GM23338 (cell line): ENCODE results near the gene FARS2. TPM values are rescaled to one million over a fixed set of nuclear protein-coding genes. Genes with fewer than 3 reads are reported as not detected.

ENCODE experiments used
- ATAC-seq: fragments of 200-7000 bp; cut with Tn5 transposase; 3 replicates; pipeline ENCODE4 v1.9.1; 2020
- DNase-seq: peaks from one replicate; pipeline ENCODE4 v3.0.0-alpha.2; 2015; ENCODE audit warnings: low spot score
- H2AFZ ChIP-seq: fragments of 200-600 bp; sonication (generic); 2 replicates; pipeline ENCODE4 v1.8.0; 2016; ENCODE audit warnings: antibody characterized with exemption, mild to moderate bottlenecking, moderate library complexity
- H3F3A ChIP-seq: fragments of 200-600 bp; sonication (generic); replicated peaks from 2 replicates; pipeline ENCODE4 v1.8.0; 2017; ENCODE audit warnings: antibody characterized with exemption, mixed run types, low read depth
- H3K27ac ChIP-seq: fragments of 200-600 bp; sonication (generic); 2 replicates; pipeline ENCODE4 v1.6.1; 2016; ENCODE audit warnings: low read depth
- H3K27me3 ChIP-seq: fragments of 200-600 bp; sonication (generic); 2 replicates; pipeline ENCODE4 v1.8.0; 2016; ENCODE audit warnings: mild to moderate bottlenecking, mixed run types, moderate library complexity; ENCODE audit not compliant: insufficient read depth
- H3K36me3 ChIP-seq: fragments of 200-600 bp; sonication (generic); 2 replicates; pipeline ENCODE4 v1.8.0; 2016; ENCODE audit warnings: mild to moderate bottlenecking; ENCODE audit not compliant: insufficient read depth
- H3K4me1 ChIP-seq: fragments of 200-600 bp; sonication (generic); 2 replicates; pipeline ENCODE4 v1.8.0; 2016; ENCODE audit warnings: mild to moderate bottlenecking, moderate library complexity; ENCODE audit not compliant: insufficient read depth
- H3K4me2 ChIP-seq: fragments of 200-600 bp; sonication (generic); 2 replicates; pipeline ENCODE4 v1.7.1; 2017; ENCODE audit warnings: mixed run types
- H3K4me3 ChIP-seq: fragments of 200-600 bp; sonication (generic); 2 replicates; pipeline ENCODE4 v1.6.1; 2016; ENCODE audit warnings: mixed run types
- H3K79me2 ChIP-seq: fragments of 200-600 bp; sonication (generic); replicated peaks from 2 replicates; pipeline ENCODE4 v1.8.0; 2017; ENCODE audit warnings: mild to moderate bottlenecking; ENCODE audit not compliant: insufficient read depth
- H3K9me2 ChIP-seq: fragments of 200-600 bp; sonication (generic); 2 replicates; pipeline ENCODE4 v1.8.0; 2017; ENCODE audit not compliant: insufficient read depth
- H4K20me1 ChIP-seq: fragments of 200-600 bp; sonication (generic); replicated peaks from 2 replicates; pipeline ENCODE4 v1.8.0; 2017; ENCODE audit warnings: mild to moderate bottlenecking; ENCODE audit not compliant: insufficient read depth
- H3K27ac Mint-ChIP-seq: 2 replicates; pipeline ENCODE4 v1.8.0; 2020; ENCODE audit warnings: inconsistent platforms, mild to moderate bottlenecking, moderate library complexity, mixed read lengths
- H3K27me3 Mint-ChIP-seq: 3 replicates; pipeline ENCODE4 v1.8.0; 2022; ENCODE audit warnings: low read depth, mild to moderate bottlenecking, moderate library complexity, mixed read lengths, inconsistent platforms; ENCODE audit not compliant: insufficient read depth, poor library complexity
- H3K36me3 Mint-ChIP-seq: 3 replicates; pipeline ENCODE4 v1.8.0; 2021; ENCODE audit warnings: low read depth, mild to moderate bottlenecking, inconsistent platforms, moderate library complexity, mixed read lengths
- H3K4me1 Mint-ChIP-seq: 3 replicates; pipeline ENCODE4 v1.8.0; 2020; ENCODE audit warnings: mild to moderate bottlenecking, inconsistent platforms, mixed read lengths
- H3K4me3 Mint-ChIP-seq: 3 replicates; pipeline ENCODE4 v1.8.0; 2021; ENCODE audit warnings: moderate library complexity, mild to moderate bottlenecking, inconsistent platforms, mixed read lengths
- H3K9me3 Mint-ChIP-seq: 3 replicates; pipeline ENCODE4 v1.8.0; 2020; ENCODE audit warnings: moderate library complexity, mild to moderate bottlenecking, inconsistent platforms, mixed read lengths
- CREB1 ChIP-seq: fragments of 250-450 bp; sonication (Bioruptor Pico); IDR thresholded peaks from 2 replicates; pipeline ENCODE4 v1.5.0; 2020; ENCODE audit warnings: low read depth, mild to moderate bottlenecking, moderate library complexity
- EZH2 ChIP-seq: fragments of 200-600 bp; sonication (generic); IDR thresholded peaks from one replicate; pipeline ENCODE4 v1.8.0; 2017; ENCODE audit warnings: antibody characterized with exemption, mild to moderate bottlenecking, low read depth; ENCODE audit not compliant: unreplicated experiment
- EZH2phosphoT487 ChIP-seq: fragments of 200-600 bp; sonication (generic); IDR thresholded peaks from one replicate; pipeline ENCODE4 v1.8.1; 2018; ENCODE audit warnings: antibody characterized with exemption; ENCODE audit not compliant: unreplicated experiment
- JUNB ChIP-seq: IDR thresholded peaks from one replicate; pipeline ENCODE4 v1.6.1; 2016; ENCODE audit warnings: antibody characterized with exemption; ENCODE audit not compliant: unreplicated experiment
- NANOG ChIP-seq: IDR thresholded peaks from 2 replicates; pipeline ENCODE4 v1.6.1; 2016; ENCODE audit warnings: antibody characterized with exemption, borderline replicate concordance
- POLR2AphosphoS5 ChIP-seq: IDR thresholded peaks from 2 replicates; pipeline ENCODE4 v1.6.1; 2016; ENCODE audit warnings: antibody characterized with exemption, low read depth
- STAT1 ChIP-seq: IDR thresholded peaks from one replicate; pipeline ENCODE4 v1.6.1; 2016; ENCODE audit warnings: antibody characterized with exemption; ENCODE audit not compliant: unreplicated experiment
- ZNF114 ChIP-seq: fragments of 250-450 bp; sonication (Bioruptor Pico); IDR thresholded peaks from 2 replicates; pipeline ENCODE4 v1.5.0; 2020; ENCODE audit warnings: mild to moderate bottlenecking, moderate library complexity
- ZNF331 ChIP-seq: fragments of 250-450 bp; sonication (Bioruptor Pico); IDR thresholded peaks from 2 replicates; pipeline ENCODE4 v1.5.0; 2020; ENCODE audit warnings: low read depth, mild to moderate bottlenecking, moderate library complexity
- polyA plus RNA-seq: library from polyadenylated mRNA; unstranded; fragments of >200 nt; fragmentation: Nextera tagmentation; extraction: Ambion mirVana; gene quantifications from 2 replicates; pipeline ENCODE4 v1.2.1, GENCODE V29; 2016
- total RNA-seq: library from RNA; depleted of rRNA; stranded (reverse); fragments of >200 nt; shearing (Covaris generic); gene quantifications from 2 replicates; pipeline ENCODE4 v1.2.3, GENCODE V29; 2014
- TF ChIP-seq, protein P1 (sequence below), 2 experiments: fragments of 200-600 bp in 1 of 2; sonication (generic) in 1 of 2; conservative IDR thresholded peaks; 2 replicates each; pipeline versions ENCODE4 v1.5.1 to v1.6.1; 2016 to 2017; ENCODE audit warnings: antibody characterized with exemption in 2 of 2, low read depth in 2 of 2, mild to moderate bottlenecking in 2 of 2, moderate library complexity in 1 of 2
- TF ChIP-seq, protein P2 (sequence below): IDR thresholded peaks from one replicate; pipeline ENCODE4 v1.6.1; 2018; ENCODE audit warnings: antibody characterized with exemption; ENCODE audit not compliant: unreplicated experiment
- TF ChIP-seq, protein P3 (sequence below): IDR thresholded peaks from 2 replicates; pipeline ENCODE4 v1.6.1; 2016; ENCODE audit warnings: antibody characterized with exemption
- TF ChIP-seq, protein P4 (sequence below): fragments of 250-450 bp; sonication (Bioruptor Pico); IDR thresholded peaks from 2 replicates; pipeline ENCODE4 v1.5.0; 2020; ENCODE audit warnings: mild to moderate bottlenecking, moderate library complexity

The FARS2 gene
- total and polyA plus RNA-seq, 2 experiments from 2014 or later, result 7.6 to 19.0 TPM

DNA sequence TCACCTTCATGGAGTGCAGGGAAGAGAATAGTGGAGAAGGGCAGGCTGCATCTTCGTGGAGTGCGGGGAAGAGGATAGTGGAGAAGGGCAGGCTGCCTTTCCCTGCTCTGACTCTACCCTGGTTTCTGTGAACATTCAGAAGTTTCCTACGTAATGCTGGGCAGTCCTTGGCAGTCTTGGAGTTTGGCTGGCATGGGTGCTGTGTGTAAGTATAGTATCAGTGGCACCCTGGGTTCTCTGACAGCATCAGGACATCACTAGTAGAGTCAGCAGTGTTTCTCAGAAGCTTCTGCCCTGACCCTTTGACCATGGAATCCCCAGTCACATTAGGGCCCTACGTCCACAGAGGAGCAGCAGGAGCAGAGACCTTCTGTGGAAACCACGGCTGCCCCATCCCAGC lies 392.5 kb downstream of the FARS2 start:
- TF ChIP-seq STAT1 (no peak), NANOG (no peak), EZH2phosphoT487 (no peak), CREB1 (no peak), ZNF331 (CRISPR knock-in tag) (no peak), POLR2AphosphoS5 (no peak), ZNF114 (CRISPR knock-in tag) (no peak), EZH2 (no peak), JUNB (no peak)
- TF ChIP-seq, protein P1, sequence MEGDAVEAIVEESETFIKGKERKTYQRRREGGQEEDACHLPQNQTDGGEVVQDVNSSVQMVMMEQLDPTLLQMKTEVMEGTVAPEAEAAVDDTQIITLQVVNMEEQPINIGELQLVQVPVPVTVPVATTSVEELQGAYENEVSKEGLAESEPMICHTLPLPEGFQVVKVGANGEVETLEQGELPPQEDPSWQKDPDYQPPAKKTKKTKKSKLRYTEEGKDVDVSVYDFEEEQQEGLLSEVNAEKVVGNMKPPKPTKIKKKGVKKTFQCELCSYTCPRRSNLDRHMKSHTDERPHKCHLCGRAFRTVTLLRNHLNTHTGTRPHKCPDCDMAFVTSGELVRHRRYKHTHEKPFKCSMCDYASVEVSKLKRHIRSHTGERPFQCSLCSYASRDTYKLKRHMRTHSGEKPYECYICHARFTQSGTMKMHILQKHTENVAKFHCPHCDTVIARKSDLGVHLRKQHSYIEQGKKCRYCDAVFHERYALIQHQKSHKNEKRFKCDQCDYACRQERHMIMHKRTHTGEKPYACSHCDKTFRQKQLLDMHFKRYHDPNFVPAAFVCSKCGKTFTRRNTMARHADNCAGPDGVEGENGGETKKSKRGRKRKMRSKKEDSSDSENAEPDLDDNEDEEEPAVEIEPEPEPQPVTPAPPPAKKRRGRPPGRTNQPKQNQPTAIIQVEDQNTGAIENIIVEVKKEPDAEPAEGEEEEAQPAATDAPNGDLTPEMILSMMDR (conservative IDR thresholded peaks at IDR 0.05; ENCODE audit: low read depth in 2 of 2), result no peak
- TF ChIP-seq, protein P2, sequence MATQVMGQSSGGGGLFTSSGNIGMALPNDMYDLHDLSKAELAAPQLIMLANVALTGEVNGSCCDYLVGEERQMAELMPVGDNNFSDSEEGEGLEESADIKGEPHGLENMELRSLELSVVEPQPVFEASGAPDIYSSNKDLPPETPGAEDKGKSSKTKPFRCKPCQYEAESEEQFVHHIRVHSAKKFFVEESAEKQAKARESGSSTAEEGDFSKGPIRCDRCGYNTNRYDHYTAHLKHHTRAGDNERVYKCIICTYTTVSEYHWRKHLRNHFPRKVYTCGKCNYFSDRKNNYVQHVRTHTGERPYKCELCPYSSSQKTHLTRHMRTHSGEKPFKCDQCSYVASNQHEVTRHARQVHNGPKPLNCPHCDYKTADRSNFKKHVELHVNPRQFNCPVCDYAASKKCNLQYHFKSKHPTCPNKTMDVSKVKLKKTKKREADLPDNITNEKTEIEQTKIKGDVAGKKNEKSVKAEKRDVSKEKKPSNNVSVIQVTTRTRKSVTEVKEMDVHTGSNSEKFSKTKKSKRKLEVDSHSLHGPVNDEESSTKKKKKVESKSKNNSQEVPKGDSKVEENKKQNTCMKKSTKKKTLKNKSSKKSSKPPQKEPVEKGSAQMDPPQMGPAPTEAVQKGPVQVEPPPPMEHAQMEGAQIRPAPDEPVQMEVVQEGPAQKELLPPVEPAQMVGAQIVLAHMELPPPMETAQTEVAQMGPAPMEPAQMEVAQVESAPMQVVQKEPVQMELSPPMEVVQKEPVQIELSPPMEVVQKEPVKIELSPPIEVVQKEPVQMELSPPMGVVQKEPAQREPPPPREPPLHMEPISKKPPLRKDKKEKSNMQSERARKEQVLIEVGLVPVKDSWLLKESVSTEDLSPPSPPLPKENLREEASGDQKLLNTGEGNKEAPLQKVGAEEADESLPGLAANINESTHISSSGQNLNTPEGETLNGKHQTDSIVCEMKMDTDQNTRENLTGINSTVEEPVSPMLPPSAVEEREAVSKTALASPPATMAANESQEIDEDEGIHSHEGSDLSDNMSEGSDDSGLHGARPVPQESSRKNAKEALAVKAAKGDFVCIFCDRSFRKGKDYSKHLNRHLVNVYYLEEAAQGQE, result no peak
- TF ChIP-seq, protein P3, sequence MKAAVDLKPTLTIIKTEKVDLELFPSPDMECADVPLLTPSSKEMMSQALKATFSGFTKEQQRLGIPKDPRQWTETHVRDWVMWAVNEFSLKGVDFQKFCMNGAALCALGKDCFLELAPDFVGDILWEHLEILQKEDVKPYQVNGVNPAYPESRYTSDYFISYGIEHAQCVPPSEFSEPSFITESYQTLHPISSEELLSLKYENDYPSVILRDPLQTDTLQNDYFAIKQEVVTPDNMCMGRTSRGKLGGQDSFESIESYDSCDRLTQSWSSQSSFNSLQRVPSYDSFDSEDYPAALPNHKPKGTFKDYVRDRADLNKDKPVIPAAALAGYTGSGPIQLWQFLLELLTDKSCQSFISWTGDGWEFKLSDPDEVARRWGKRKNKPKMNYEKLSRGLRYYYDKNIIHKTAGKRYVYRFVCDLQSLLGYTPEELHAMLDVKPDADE, result no peak
- TF ChIP-seq, protein P4, sequence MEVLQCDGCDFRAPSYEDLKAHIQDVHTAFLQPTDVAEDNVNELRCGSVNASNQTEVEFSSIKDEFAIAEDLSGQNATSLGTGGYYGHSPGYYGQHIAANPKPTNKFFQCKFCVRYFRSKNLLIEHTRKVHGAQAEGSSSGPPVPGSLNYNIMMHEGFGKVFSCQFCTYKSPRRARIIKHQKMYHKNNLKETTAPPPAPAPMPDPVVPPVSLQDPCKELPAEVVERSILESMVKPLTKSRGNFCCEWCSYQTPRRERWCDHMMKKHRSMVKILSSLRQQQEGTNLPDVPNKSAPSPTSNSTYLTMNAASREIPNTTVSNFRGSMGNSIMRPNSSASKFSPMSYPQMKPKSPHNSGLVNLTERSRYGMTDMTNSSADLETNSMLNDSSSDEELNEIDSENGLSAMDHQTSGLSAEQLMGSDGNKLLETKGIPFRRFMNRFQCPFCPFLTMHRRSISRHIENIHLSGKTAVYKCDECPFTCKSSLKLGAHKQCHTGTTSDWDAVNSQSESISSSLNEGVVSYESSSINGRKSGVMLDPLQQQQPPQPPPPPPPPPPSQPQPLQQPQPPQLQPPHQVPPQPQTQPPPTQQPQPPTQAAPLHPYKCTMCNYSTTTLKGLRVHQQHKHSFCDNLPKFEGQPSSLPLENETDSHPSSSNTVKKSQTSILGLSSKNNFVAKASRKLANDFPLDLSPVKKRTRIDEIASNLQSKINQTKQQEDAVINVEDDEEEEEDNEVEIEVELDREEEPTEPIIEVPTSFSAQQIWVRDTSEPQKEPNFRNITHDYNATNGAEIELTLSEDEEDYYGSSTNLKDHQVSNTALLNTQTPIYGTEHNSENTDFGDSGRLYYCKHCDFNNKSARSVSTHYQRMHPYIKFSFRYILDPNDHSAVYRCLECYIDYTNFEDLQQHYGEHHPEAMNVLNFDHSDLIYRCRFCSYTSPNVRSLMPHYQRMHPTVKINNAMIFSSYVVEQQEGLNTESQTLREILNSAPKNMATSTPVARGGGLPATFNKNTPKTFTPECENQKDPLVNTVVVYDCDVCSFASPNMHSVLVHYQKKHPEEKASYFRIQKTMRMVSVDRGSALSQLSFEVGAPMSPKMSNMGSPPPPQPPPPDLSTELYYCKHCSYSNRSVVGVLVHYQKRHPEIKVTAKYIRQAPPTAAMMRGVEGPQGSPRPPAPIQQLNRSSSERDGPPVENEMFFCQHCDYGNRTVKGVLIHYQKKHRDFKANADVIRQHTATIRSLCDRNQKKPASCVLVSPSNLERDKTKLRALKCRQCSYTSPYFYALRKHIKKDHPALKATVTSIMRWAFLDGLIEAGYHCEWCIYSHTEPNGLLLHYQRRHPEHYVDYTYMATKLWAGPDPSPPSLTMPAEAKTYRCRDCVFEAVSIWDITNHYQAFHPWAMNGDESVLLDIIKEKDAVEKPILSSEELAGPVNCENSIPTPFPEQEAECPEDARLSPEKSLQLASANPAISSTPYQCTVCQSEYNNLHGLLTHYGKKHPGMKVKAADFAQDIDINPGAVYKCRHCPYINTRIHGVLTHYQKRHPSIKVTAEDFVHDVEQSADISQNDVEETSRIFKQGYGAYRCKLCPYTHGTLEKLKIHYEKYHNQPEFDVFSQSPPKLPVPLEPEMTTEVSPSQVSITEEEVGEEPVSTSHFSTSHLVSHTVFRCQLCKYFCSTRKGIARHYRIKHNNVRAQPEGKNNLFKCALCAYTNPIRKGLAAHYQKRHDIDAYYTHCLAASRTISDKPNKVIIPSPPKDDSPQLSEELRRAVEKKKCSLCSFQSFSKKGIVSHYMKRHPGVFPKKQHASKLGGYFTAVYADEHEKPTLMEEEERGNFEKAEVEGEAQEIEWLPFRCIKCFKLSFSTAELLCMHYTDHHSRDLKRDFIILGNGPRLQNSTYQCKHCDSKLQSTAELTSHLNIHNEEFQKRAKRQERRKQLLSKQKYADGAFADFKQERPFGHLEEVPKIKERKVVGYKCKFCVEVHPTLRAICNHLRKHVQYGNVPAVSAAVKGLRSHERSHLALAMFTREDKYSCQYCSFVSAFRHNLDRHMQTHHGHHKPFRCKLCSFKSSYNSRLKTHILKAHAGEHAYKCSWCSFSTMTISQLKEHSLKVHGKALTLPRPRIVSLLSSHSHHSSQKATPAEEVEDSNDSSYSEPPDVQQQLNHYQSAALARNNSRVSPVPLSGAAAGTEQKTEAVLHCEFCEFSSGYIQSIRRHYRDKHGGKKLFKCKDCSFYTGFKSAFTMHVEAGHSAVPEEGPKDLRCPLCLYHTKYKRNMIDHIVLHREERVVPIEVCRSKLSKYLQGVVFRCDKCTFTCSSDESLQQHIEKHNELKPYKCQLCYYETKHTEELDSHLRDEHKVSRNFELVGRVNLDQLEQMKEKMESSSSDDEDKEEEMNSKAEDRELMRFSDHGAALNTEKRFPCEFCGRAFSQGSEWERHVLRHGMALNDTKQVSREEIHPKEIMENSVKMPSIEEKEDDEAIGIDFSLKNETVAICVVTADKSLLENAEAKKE (CRISPR knock-in tag), result no peak
- Histone ChIP-seq H3F3A (no peaks in the 10 kb centered on the region), H3K4me2 (no peak overlapping the region), H3K9me2 (peaks cover 6% of the 10 kb centered on the region; the same call in 1 of the 2 replicates), H3K4me1 (peaks cover 1% of the 10 kb centered on the region), H3K4me3 (no peak overlapping the region), H3K27me3 (no peaks in the 10 kb centered on the region), H2AFZ (no peak overlapping the region), H3K27ac (no peak overlapping the region), H3K36me3 (no peaks in the 10 kb centered on the region), H4K20me1 (no peaks in the 10 kb centered on the region), H3K79me2 (no peaks in the 10 kb centered on the region)
- Mint-ChIP-seq H3K27ac (no peak overlapping the region), H3K9me3 (no peaks in the 10 kb centered on the region; the same call in 2 of the 3 replicates), H3K27me3 (peaks cover 4% of the 10 kb centered on the region), H3K4me1 (peaks cover under 1% of the 10 kb centered on the region), H3K36me3 (peaks cover 8% of the 10 kb centered on the region; the same call in 1 of the 3 replicates), H3K4me3 (no peak overlapping the region)
- DNase-seq (no peak), ATAC-seq (no peak)
